Upper lobe of right lung (tissue), 1 donor: ENCODE results near the gene RAB37. TPM values are rescaled to one million over a fixed set of nuclear protein-coding genes. Genes with fewer than 3 reads are reported as not detected.

Source experiments
- ATAC-seq: fragments of 200-7000 bp; cut with Tn5 transposase; one replicate; pipeline ENCODE4 v1.9.1; 2020; ENCODE audit warnings: mild to moderate bottlenecking, moderate library complexity
- DNase-seq: peaks from one replicate; pipeline ENCODE4 v3.0.0-alpha.2; 2020
- H3K27ac ChIP-seq: fragments of 200-600 bp; one replicate; pipeline ENCODE4 v1.8.0; 2022
- H3K27me3 ChIP-seq: fragments of 200-600 bp; one replicate; pipeline ENCODE4 v1.8.0; 2022; ENCODE audit warnings: mild to moderate bottlenecking
- H3K36me3 ChIP-seq: fragments of 200-600 bp; one replicate; pipeline ENCODE4 v1.8.0; 2022
- H3K4me1 ChIP-seq: fragments of 200-600 bp; one replicate; pipeline ENCODE4 v1.8.0; 2022
- H3K4me3 ChIP-seq: fragments of 200-600 bp; one replicate; pipeline ENCODE4 v1.8.0; 2022; ENCODE audit warnings: mild to moderate bottlenecking
- H3K9me3 ChIP-seq: fragments of 200-600 bp; one replicate; pipeline ENCODE4 v1.8.0; 2022
- intact Hi-C: fragments of 100-400 bp; cut with DNase I; formaldehyde crosslinking; loops from one replicate; pipeline ENCODE4 v1.11.0; 2022
- total RNA-seq: library from RNA; stranded (reverse); fragmentation: NEBNext Ultra II Directional; extraction: Animal tissue kit (Norgen Biotek cat#: 25700); gene quantifications from one replicate; pipeline ENCODE4 v1.2.1, GENCODE V29; 2021
- TF ChIP-seq, protein P1 (sequence below): fragments of 200-600 bp; IDR thresholded peaks from one replicate; pipeline ENCODE4 v1.8.0; 2022; ENCODE audit warnings: antibody characterized with exemption
- donor health status: DM: no; HTN: yes; CAD: no; lungs with severe emphysema.

The RAB37 gene
- total RNA-seq, 1 donor from 2014 or later: 6.8 TPM

DNA sequence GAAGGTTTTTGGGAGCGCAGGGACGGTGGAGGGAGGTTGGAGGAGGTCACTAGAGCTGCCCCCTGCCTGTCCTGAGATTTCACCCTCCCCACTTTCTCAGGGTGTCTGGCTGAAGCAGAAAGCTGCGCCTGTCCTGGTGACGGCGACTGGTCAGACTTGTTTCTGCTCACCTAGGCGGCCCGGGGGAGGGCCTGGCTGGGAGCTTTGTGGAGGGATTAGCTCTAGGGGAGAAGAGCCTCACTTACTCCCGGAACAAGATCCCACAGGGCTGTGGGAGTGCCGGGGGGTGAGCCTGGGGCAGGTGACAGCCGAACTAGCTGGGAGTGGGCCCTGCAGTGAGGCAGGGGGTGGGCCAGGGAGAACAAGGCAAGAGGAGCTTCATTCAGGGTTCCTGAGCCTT lies 22.9 kb downstream of the RAB37 start:
- DNase-seq: peak; percentile 73
- Histone ChIP-seq H3K27ac (peak overlapping the region; percentile 47), H3K9me3 (no peaks in the 10 kb centered on the region), H3K27me3 (no peaks in the 10 kb centered on the region), H3K36me3 (no peaks in the 10 kb centered on the region), H3K4me3 (no peak overlapping the region), H3K4me1 (peaks cover 48% of the 10 kb centered on the region)
- TF ChIP-seq, protein P1, sequence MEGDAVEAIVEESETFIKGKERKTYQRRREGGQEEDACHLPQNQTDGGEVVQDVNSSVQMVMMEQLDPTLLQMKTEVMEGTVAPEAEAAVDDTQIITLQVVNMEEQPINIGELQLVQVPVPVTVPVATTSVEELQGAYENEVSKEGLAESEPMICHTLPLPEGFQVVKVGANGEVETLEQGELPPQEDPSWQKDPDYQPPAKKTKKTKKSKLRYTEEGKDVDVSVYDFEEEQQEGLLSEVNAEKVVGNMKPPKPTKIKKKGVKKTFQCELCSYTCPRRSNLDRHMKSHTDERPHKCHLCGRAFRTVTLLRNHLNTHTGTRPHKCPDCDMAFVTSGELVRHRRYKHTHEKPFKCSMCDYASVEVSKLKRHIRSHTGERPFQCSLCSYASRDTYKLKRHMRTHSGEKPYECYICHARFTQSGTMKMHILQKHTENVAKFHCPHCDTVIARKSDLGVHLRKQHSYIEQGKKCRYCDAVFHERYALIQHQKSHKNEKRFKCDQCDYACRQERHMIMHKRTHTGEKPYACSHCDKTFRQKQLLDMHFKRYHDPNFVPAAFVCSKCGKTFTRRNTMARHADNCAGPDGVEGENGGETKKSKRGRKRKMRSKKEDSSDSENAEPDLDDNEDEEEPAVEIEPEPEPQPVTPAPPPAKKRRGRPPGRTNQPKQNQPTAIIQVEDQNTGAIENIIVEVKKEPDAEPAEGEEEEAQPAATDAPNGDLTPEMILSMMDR: no peak
- intact Hi-C loops: no loop called here
- ATAC-seq: peak; percentile 45

DNA sequence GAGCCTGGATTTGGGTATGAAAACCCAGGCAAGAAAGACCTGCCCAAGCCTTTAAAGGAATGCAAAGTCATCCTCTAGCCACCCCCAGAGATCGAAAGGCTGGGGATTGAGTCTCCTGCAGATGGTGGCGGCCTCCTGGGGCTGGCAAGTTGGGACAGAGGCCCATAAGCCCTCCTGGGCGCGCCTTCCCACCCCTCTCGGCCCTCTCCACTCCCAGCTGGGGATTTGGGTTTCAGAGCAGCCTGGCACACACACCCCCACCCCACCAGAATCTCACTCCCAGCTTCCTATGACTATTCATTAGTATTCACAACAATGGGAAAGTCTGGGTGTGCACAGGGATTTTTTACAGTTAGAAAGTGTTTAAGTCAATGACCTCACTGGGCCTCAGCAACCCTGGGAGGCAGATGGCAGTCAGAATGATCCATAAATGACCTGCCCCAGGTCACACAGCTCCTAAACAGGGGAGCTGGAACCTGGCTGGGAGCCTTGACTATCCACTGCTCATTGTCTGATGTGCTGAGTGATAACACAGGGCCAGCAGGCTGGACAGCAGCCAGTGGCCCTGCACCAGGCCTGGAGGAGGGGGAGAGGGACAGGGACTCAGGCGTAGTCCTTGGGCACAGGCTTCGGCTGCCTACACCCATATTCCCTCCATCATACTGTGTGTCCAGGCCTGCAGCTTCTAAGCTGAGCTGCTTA lies 23.5 kb downstream of the RAB37 start:
- Histone ChIP-seq H3K27me3 (no peaks in the 10 kb centered on the region), H3K9me3 (no peaks in the 10 kb centered on the region), H3K4me3 (no peak overlapping the region), H3K27ac (peak overlapping the region; percentile 42), H3K36me3 (no peaks in the 10 kb centered on the region), H3K4me1 (peaks cover 48% of the 10 kb centered on the region)
- ATAC-seq: no peak
- intact Hi-C loops: no loop called here
- TF ChIP-seq, protein P1: no peak
- DNase-seq: no peak

DNA sequence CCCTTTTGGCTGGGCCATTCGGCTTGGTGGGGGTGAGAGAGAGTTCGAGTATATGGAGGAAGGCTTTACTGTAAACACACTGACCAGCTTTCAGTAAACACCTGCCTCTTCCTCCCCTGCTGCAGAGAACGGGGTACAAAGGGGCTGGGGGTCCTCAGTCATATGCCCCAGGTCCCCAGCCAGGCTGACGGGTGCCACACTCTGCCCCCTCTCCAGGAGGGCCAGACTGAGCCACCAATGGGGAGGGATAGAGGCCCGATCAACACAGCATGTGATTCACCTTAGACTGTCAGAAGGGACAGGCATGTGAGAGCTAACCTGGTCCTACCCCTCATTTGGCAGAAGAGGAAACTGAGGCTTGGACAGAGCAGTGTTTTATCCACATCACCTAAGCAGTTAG lies 24.4 kb downstream of the RAB37 start:
- Histone ChIP-seq H3K9me3 (no peaks in the 10 kb centered on the region), H3K4me1 (peaks cover 48% of the 10 kb centered on the region), H3K4me3 (no peak overlapping the region), H3K27ac (no peak overlapping the region), H3K27me3 (no peaks in the 10 kb centered on the region), H3K36me3 (no peaks in the 10 kb centered on the region)
- intact Hi-C loops: no loop called here
- ATAC-seq (no peak), DNase-seq (no peak)
- TF ChIP-seq, protein P1: no peak

DNA sequence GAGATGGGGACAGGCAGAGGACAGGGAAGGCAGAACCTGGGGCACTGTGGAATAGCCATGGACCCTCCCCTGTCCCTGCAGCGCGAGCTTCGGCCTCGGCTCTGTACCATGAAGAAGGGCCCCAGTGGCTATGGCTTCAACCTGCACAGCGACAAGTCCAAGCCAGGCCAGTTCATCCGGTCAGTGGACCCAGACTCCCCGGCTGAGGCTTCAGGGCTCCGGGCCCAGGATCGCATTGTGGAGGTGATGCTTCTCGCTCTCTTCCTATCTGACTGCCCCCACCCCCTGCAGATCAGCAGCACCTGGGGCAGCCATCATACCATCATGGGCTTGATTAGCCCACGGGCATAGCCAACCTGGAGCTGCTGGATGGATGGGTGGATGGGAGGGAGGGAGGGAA lies 24.9 kb downstream of the RAB37 start:
- Histone ChIP-seq H3K4me3 (no peak overlapping the region), H3K27ac (no peak overlapping the region), H3K27me3 (no peaks in the 10 kb centered on the region), H3K36me3 (no peaks in the 10 kb centered on the region), H3K4me1 (peaks cover 43% of the 10 kb centered on the region), H3K9me3 (no peaks in the 10 kb centered on the region)
- ATAC-seq (no peak), DNase-seq (no peak)
- intact Hi-C loops: no loop called here
- TF ChIP-seq, protein P1: no peak

DNA sequence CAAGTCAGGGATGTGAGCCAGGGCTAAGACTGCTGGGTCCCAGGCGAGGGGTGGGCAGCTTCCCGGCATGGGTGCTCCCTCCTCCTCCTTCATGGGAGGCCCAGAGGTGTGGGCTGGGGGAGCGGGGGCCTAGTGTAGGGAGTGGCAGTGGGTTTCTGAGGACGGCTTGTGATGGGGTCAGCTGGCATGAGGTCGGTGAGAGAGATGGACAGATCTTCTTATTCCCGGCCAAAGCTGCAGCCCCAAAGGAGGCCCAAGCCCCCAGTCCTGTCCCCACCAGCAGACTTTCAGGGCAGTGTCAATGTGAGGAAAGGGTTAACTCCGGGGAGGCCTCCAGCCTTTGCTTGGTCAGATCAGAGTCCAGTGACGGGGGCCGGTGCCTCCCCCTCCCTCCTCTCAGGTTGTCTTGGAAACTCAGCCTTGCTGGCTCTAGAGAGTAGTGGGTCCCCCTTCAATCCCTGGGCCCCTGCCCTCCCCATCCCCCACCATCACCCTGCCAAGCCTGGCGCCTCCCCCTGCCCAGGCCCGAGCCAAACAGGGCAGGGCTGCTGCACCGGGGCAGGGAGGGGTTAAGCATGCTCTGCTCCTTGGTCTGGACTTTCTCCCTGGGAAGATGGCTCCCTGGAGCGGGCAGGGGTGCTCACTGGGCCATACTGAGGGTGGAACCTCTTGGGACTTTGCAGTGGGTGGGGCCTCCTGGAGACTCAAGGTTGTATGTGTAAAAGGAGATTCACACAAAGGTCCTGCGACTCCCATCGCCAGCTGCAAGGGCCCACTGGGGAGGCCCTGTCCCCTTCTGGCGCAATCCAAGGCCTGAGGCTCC lies 26.7 kb downstream of the RAB37 start:
- DNase-seq (no peak), ATAC-seq (no peak)
- intact Hi-C loops: no loop called here
- TF ChIP-seq, protein P1: no peak
- H3K9me3 ChIP-seq: no peaks in the 10 kb centered on the region
- H3K4me3 ChIP-seq: no peak overlapping the region
- peaks cover 4% of the 10 kb centered on the region for H3K36me3 ChIP-seq
- H3K27me3 ChIP-seq: no peaks in the 10 kb centered on the region
- no peak overlapping the region for H3K27ac ChIP-seq
- H3K4me1 ChIP-seq: peaks cover 24% of the 10 kb centered on the region
